Effector memory CD4-positive, alpha-beta T cell (primary cell): ENCODE measurements around the gene MOV10.
"Not testable (repeated sequence)": the region's sequence is repeated elsewhere in the genome, so short reads cannot be mapped to it uniquely, and the experiment has no call there.

Source experiments
- DNase-seq, 3 donors: peaks; one replicate each; pipeline ENCODE4 v3.0.0-alpha.2; 2020
- H3K27ac ChIP-seq: 2 replicates; pipeline ENCODE4 v1.7.0; 2013; ENCODE audit warnings: mild to moderate bottlenecking, low read length, moderate library complexity; ENCODE audit not compliant: insufficient read depth, poor library complexity, severe bottlenecking
- H3K27me3 ChIP-seq: replicated peaks from 2 replicates; pipeline ENCODE4 v1.7.0; 2013; ENCODE audit warnings: mild to moderate bottlenecking, low read length; ENCODE audit not compliant: insufficient read depth, control insufficient read depth, poor library complexity, severe bottlenecking
- H3K36me3 ChIP-seq: 2 replicates; pipeline ENCODE4 v1.7.0; 2013; ENCODE audit warnings: mild to moderate bottlenecking, low read length, moderate library complexity; ENCODE audit not compliant: control insufficient read depth, insufficient read depth
- H3K4me1 ChIP-seq: 2 replicates; pipeline ENCODE4 v1.7.0; 2013; ENCODE audit warnings: low read length, mild to moderate bottlenecking; ENCODE audit not compliant: control insufficient read depth, insufficient read depth, poor library complexity, severe bottlenecking
- H3K4me3 ChIP-seq: 2 replicates; pipeline ENCODE4 v1.7.0; 2013; ENCODE audit warnings: low read length, low read depth, mild to moderate bottlenecking; ENCODE audit not compliant: insufficient read depth, poor library complexity, severe bottlenecking
- H3K9me3 ChIP-seq: 2 replicates; pipeline ENCODE4 v1.7.0; 2013; ENCODE audit warnings: mild to moderate bottlenecking, low read length, moderate library complexity; ENCODE audit not compliant: control insufficient read depth

Gene MOV10

GRCh38 chr1:112637254-112638109 is 37.0 kb upstream of the MOV10 start:
- peak overlapping the region; percentile 27 for H3K27ac ChIP-seq
- H3K27me3 ChIP-seq: no peaks in the 10 kb centered on the region
- peaks cover 6% of the 10 kb centered on the region for H3K36me3 ChIP-seq
- no peaks in the 10 kb centered on the region for H3K9me3 ChIP-seq
- H3K4me3 ChIP-seq: no peak overlapping the region
- H3K4me1 ChIP-seq: peaks cover 19% of the 10 kb centered on the region
- DNase-seq: no peak

- H3K36me3 ChIP-seq: peaks cover 6% of the 10 kb centered on the region
- peaks cover 19% of the 10 kb centered on the region for H3K4me1 ChIP-seq
- no peak overlapping the region for H3K4me3 ChIP-seq
- H3K27me3 ChIP-seq: no peaks in the 10 kb centered on the region
- no peaks in the 10 kb centered on the region for H3K9me3 ChIP-seq
- no peak overlapping the region for H3K27ac ChIP-seq
- DNase-seq: no peak
These were observed 36.4 kb upstream of the MOV10 start for GRCh38 chr1:112638110-112638428.

GRCh38 chr1:112640437-112640836 is 34.0 kb upstream of the MOV10 start:
- not testable (repeated sequence) for H3K9me3 ChIP-seq, H3K27me3 ChIP-seq, H3K27ac ChIP-seq, H3K4me1 ChIP-seq, H3K36me3 ChIP-seq, H3K4me3 ChIP-seq, DNase-seq

- no peak for DNase-seq
- Histone ChIP-seq H3K36me3 (peaks cover 5% of the 10 kb centered on the region), H3K9me3 (no peaks in the 10 kb centered on the region), H3K4me1 (no peaks in the 10 kb centered on the region), H3K4me3 (no peak overlapping the region), H3K27ac (no peak overlapping the region), H3K27me3 (no peaks in the 10 kb centered on the region)
These were observed 31.4 kb upstream of the MOV10 start for GRCh38 chr1:112643080-112643479.

- no peak overlapping the region for H3K27ac ChIP-seq
- H3K27me3 ChIP-seq: no peaks in the 10 kb centered on the region
- peaks cover 32% of the 10 kb centered on the region for H3K36me3 ChIP-seq
These were observed 28.2 kb upstream of the MOV10 start for GRCh38 chr1:112646225-112646624.

GRCh38 chr1:112651205-112651604 is 23.3 kb upstream of the MOV10 start:
- Histone ChIP-seq H3K4me3 (no peak overlapping the region), H3K27ac (no peak overlapping the region), H3K36me3 (peaks cover 58% of the 10 kb centered on the region), H3K4me1 (no peaks in the 10 kb centered on the region), H3K27me3 (no peaks in the 10 kb centered on the region), H3K9me3 (no peaks in the 10 kb centered on the region)
- DNase-seq: no peak

More at GRCh38 chr1:112646225-112646624, 28.2 kb upstream of the MOV10 start:
- DNase-seq: no peak
- Histone ChIP-seq H3K4me1 (no peaks in the 10 kb centered on the region), H3K4me3 (no peak overlapping the region), H3K9me3 (no peaks in the 10 kb centered on the region)

- Histone ChIP-seq H3K27ac (no peak overlapping the region), H3K27me3 (no peaks in the 10 kb centered on the region), H3K4me1 (no peaks in the 10 kb centered on the region), H3K36me3 (peaks cover 58% of the 10 kb centered on the region), H3K4me3 (no peak overlapping the region), H3K9me3 (no peaks in the 10 kb centered on the region)
- no peak for DNase-seq
These were observed 8.6 kb upstream of the MOV10 start for GRCh38 chr1:112665857-112666256.

GRCh38 chr1:112666946-112667345 is 7.5 kb upstream of the MOV10 start:
- Histone ChIP-seq H3K36me3 (peaks cover 47% of the 10 kb centered on the region), H3K27ac (no peak overlapping the region), H3K4me1 (no peaks in the 10 kb centered on the region), H3K4me3 (no peak overlapping the region), H3K9me3 (no peaks in the 10 kb centered on the region), H3K27me3 (no peaks in the 10 kb centered on the region)
- no peak for DNase-seq

GRCh38 chr1:112672009-112672408 is 2.5 kb upstream of the MOV10 start:
- Histone ChIP-seq H3K4me3 (no peak overlapping the region), H3K27me3 (no peaks in the 10 kb centered on the region), H3K27ac (no peak overlapping the region), H3K4me1 (peaks cover 19% of the 10 kb centered on the region), H3K36me3 (peaks cover 20% of the 10 kb centered on the region), H3K9me3 (no peaks in the 10 kb centered on the region)
- no peak for DNase-seq

GRCh38 chr1:112672842-112673241 is 1.6 kb upstream of the MOV10 start:
- no peak overlapping the region for H3K27ac ChIP-seq

More at GRCh38 chr1:112672842-112673241, 1.6 kb upstream of the MOV10 start:
- no peaks in the 10 kb centered on the region for H3K27me3 ChIP-seq
- no peak for DNase-seq
- peaks cover 14% of the 10 kb centered on the region for H3K36me3 ChIP-seq
- H3K4me1 ChIP-seq: peaks cover 19% of the 10 kb centered on the region
- no peak overlapping the region for H3K4me3 ChIP-seq
- no peaks in the 10 kb centered on the region for H3K9me3 ChIP-seq
